ENCODE results near the gene LSM3. TPM values are rescaled to one million over a fixed set of nuclear protein-coding genes. Genes with fewer than 3 reads are reported as not detected.
A peak's percentile ranks its signal among the peaks of the same experiment; 100 is the strongest.
"Not testable (repeated sequence)": the region's sequence is repeated elsewhere in the genome, so short reads cannot be mapped to it uniquely, and the experiment has no call there.

Gene LSM3
- total and polyA plus RNA-seq, 9 of the 15 experiments (the other 6 are each of a cell fraction or from before 2014, with no cell fraction given) = 33.8 to 203 (median 61.2) TPM

GRCh38 chr3:14229695-14230094 is 51.1 kb downstream of the LSM3 start:
- H3K9ac ChIP-seq (ENCODE audit: insufficient read depth in 1 of 2, low read depth in 2 of 2, low read length in 2 of 2); intact Hi-C loops (cut with micrococcal nuclease); H3K36me3 ChIP-seq (ENCODE audit: control insufficient read depth, insufficient read depth, low read length); H3K79me2 ChIP-seq (ENCODE audit: control insufficient read depth, insufficient read depth, low read length); H4K20me1 ChIP-seq (replicated peaks; ENCODE audit: control insufficient read depth, insufficient read depth, low read length); H2AFZ ChIP-seq (ENCODE audit: low read depth, low read length); DNase-seq (ENCODE audit: extremely low read depth in 1 of 4, low spot score in 3 of 4); H3K27me3 ChIP-seq (ENCODE audit: control insufficient read depth in 2 of 2, insufficient read depth in 2 of 2, low read length in 2 of 2); H3K4me3 ChIP-seq; BruUV-seq (replicated peaks); in situ Hi-C loops (cut with MboI); H3K4me2 ChIP-seq (ENCODE audit: insufficient read depth, low read length); ATAC-seq; FAIRE-seq; POLR2A ChIA-PET; H3K9me1 ChIP-seq (ENCODE audit: control insufficient read depth, insufficient read depth, low read length); H3K27ac ChIP-seq (ENCODE audit: extremely low read depth, low read depth, low read length): not testable (repeated sequence)
- Histone ChIP-seq H3K4me1 (replicated peaks in 1 of 2; ENCODE audit: control insufficient read depth in 2 of 2, insufficient read depth in 2 of 2, low read length in 2 of 2) (peaks cover 36 to 59% of the 10 kb centered on the region in 2 experiments), H3K9me3 (replicated peaks; ENCODE audit: control insufficient read depth, insufficient read depth, low read depth, low read length) (peaks cover 14% of the 10 kb centered on the region)
- CTCF ChIA-PET (ENCODE audit: low intra/inter-chr PET ratio) = interaction anchor here (0.6 kb wide), 1 partner anchor 17 kb away, joined by 3 read pairs; no protein-coding TSS in a partner anchor
- WGBS (ENCODE audit: insufficient coverage, low coverage, missing lambda C conversion rate) = 85% methylated on average over 6 of the region's 6 CpGs

- Histone ChIP-seq H3K9ac (ENCODE audit: insufficient read depth in 1 of 2, low read depth in 2 of 2, low read length in 2 of 2) (peak overlapping the region; percentile 46 to 66; a peak in 3 of 4 replicates), H3K27me3 (ENCODE audit: control insufficient read depth in 2 of 2, insufficient read depth in 2 of 2, low read length in 2 of 2) (no peaks in the 10 kb centered on the region), H3K4me2 (ENCODE audit: insufficient read depth, low read length) (peak overlapping the region; percentile 54), H3K36me3 (ENCODE audit: control insufficient read depth, insufficient read depth, low read length) (no peaks in the 10 kb centered on the region; the same call in 1 of the 3 replicates), H2AFZ (ENCODE audit: low read depth, low read length) (peak overlapping the region; percentile 75), H3K4me3 (no peak overlapping the region), H3K27ac (ENCODE audit: extremely low read depth, low read depth, low read length) (peak overlapping the region; percentile 90), H3K4me1 (replicated peaks in 1 of 2; ENCODE audit: control insufficient read depth in 2 of 2, insufficient read depth in 2 of 2, low read length in 2 of 2) (peaks cover 35 to 62% of the 10 kb centered on the region in 2 experiments), H3K9me3 (replicated peaks; ENCODE audit: control insufficient read depth, insufficient read depth, low read depth, low read length) (peaks cover 23% of the 10 kb centered on the region), H3K9me1 (ENCODE audit: control insufficient read depth, insufficient read depth, low read length) (no peaks in the 10 kb centered on the region), H4K20me1 (replicated peaks; ENCODE audit: control insufficient read depth, insufficient read depth, low read length) (no peaks in the 10 kb centered on the region), H3K79me2 (ENCODE audit: control insufficient read depth, insufficient read depth, low read length) (no peaks in the 10 kb centered on the region)
- DNase-seq (ENCODE audit: extremely low read depth in 1 of 4, low spot score in 3 of 4) (peak in 3 of 4 experiments; percentile 49 to 71 (median 51)), ATAC-seq (peak; percentile 18), FAIRE-seq (no peak)
- no TSS peak for BruUV-seq (replicated peaks)
- intact Hi-C loops (cut with micrococcal nuclease) (no loop called here), in situ Hi-C loops (cut with MboI) (no loop called here)
- CTCF ChIA-PET (ENCODE audit: low intra/inter-chr PET ratio) = no interaction called here
- POLR2A ChIA-PET = interaction anchor here (0.5 to 3.4 kb wide), 10 partner anchors 8 to 421 kb away, joined by 3 to 23 read pairs (median 4); partner anchors contain the start of gene CCDC174
- WGBS (ENCODE audit: insufficient coverage, low coverage, missing lambda C conversion rate) = 35% methylated on average over 5 of the region's 5 CpGs
- TF ChIP-seq NFIX (CRISPR knock-in tag; IDR thresholded peaks at IDR 0.05; ENCODE audit: low read depth) (no peak), LCOR (CRISPR knock-in tag; IDR thresholded peaks at IDR 0.05) (no peak; the same call in 1 of the 2 replicates), E2F3 (CRISPR knock-in tag; IDR thresholded peaks at IDR 0.05) (no peak), BACH1 (tag; IDR thresholded peaks at IDR 0.05) (no peak), SAFB2 (IDR thresholded peaks at IDR 0.05; ENCODE audit: borderline replicate concordance, low read depth, low read length, severe bottlenecking) (no peak), MYBL2 (IDR thresholded peaks at IDR 0.05; ENCODE audit: low read depth) (no peak), MYBL2 (CRISPR knock-in tag; IDR thresholded peaks at IDR 0.05; ENCODE audit: borderline replicate concordance) (no peak), HOXB6 (CRISPR knock-in tag; IDR thresholded peaks at IDR 0.05; ENCODE audit: borderline replicate concordance) (no peak), ZNF77 (CRISPR knock-in tag; IDR thresholded peaks at IDR 0.05) (no peak), MAFG (tag; conservative IDR thresholded peaks at IDR 0.05) (no peak), ARID3B (CRISPR knock-in tag; IDR thresholded peaks at IDR 0.05; ENCODE audit: borderline replicate concordance) (no peak), XRCC3 (IDR thresholded peaks at IDR 0.05) (no peak), ZNF583 (CRISPR knock-in tag; IDR thresholded peaks at IDR 0.05) (no peak), CHCHD3 (CRISPR knock-in tag; IDR thresholded peaks at IDR 0.05) (no peak), ZBED1 (IDR thresholded peaks at IDR 0.05) (no peak), MCM3 (IDR thresholded peaks at IDR 0.05) (no peak)
These were observed 52.1 kb downstream of the LSM3 start for GRCh38 chr3:14230729-14231128.

Measured in K562 (cell line).